ENCODE data around the gene GALK1. TPM values are rescaled to one million over a fixed set of nuclear protein-coding genes. Genes with fewer than 3 reads are reported as not detected.
A peak's percentile ranks its signal among the peaks of the same experiment; 100 is the strongest.

The GALK1 gene
- total and polyA plus RNA-seq, 2 of the 13 experiments (the other 11 are each of a cell fraction or from before 2014, with no cell fraction given): 59.9 to 93.6 TPM

GRCh38 chr17:75785016-75785890 lies 20.3 kb upstream of the GALK1 start (continued):
- no peak; the same call in 1 of the 2 replicates for TF ChIP-seq ZBTB34 (CRISPR knock-in tag; IDR thresholded peaks at IDR 0.05)
- TF ChIP-seq ZNF557 (CRISPR knock-in tag; IDR thresholded peaks at IDR 0.05): peak; percentile 53; the same call in 1 of the 2 replicates
- TF ChIP-seq MED8 (CRISPR knock-in tag; IDR thresholded peaks at IDR 0.05; ENCODE audit: insufficient replicate concordance): peak; percentile 81
- TF ChIP-seq ZNF598 (CRISPR knock-in tag; IDR thresholded peaks at IDR 0.05; ENCODE audit: borderline replicate concordance): no peak
- TF ChIP-seq ZNF724P (CRISPR knock-in tag; IDR thresholded peaks at IDR 0.05; ENCODE audit: borderline replicate concordance): peak; percentile 87; the same call in 1 of the 2 replicates
- TF ChIP-seq CEBPG (CRISPR knock-in tag; IDR thresholded peaks at IDR 0.05): peak; percentile 19; the same call in 1 of the 2 replicates
- no peak for TF ChIP-seq SCMH1 (CRISPR knock-in tag; IDR thresholded peaks at IDR 0.05; ENCODE audit: borderline replicate concordance)
- peak; percentile 83 for TF ChIP-seq KDM3A (CRISPR knock-in tag; IDR thresholded peaks at IDR 0.05; ENCODE audit: low read depth)
- no peak for TF ChIP-seq SMC3 (IDR thresholded peaks at IDR 0.05; ENCODE audit: low read length)
- TF ChIP-seq THRA (CRISPR knock-in tag; IDR thresholded peaks at IDR 0.05; ENCODE audit: borderline replicate concordance): no peak; the same call in 1 of the 2 replicates
- no peak for TF ChIP-seq SP1 (IDR thresholded peaks at IDR 0.05)
- peak; percentile 27; the same call in 1 of the 2 replicates for TF ChIP-seq SP1 (CRISPR knock-in tag; IDR thresholded peaks at IDR 0.05)
- 0 out of 2 replicates have a peak, but pooled peaks have one; percentile 63 for TF ChIP-seq CSRNP2 (CRISPR knock-in tag; conservative IDR thresholded peaks at IDR 0.05; ENCODE audit: low read depth)
- TF ChIP-seq ZNF225 (CRISPR knock-in tag; IDR thresholded peaks at IDR 0.05): no peak
- TF ChIP-seq ZNF670 (CRISPR knock-in tag; IDR thresholded peaks at IDR 0.05; ENCODE audit: borderline replicate concordance): 0 out of 2 replicates have a peak, but pooled peaks have one; percentile 92
- no peak for TF ChIP-seq SATB2 (CRISPR knock-in tag; IDR thresholded peaks at IDR 0.05)
- no peak for TF ChIP-seq REL (CRISPR knock-in tag; conservative IDR thresholded peaks at IDR 0.05)
- peak; percentile 79; the same call in 1 of the 2 replicates for TF ChIP-seq ZNF513 (CRISPR knock-in tag; conservative IDR thresholded peaks at IDR 0.05)
- TF ChIP-seq ZNF83 (CRISPR knock-in tag; IDR thresholded peaks at IDR 0.05; ENCODE audit: borderline replicate concordance): no peak
- 0 out of 2 replicates have a peak, but pooled peaks have one; percentile 94 for TF ChIP-seq ZNF737 (CRISPR knock-in tag; IDR thresholded peaks at IDR 0.05; ENCODE audit: borderline replicate concordance)
- TF ChIP-seq MAFF (IDR thresholded peaks at IDR 0.05; ENCODE audit: low read depth, low read length): peak; percentile 21; the same call in 1 of the 2 replicates
- no peak for TF ChIP-seq ZSCAN31 (CRISPR knock-in tag; IDR thresholded peaks at IDR 0.05; ENCODE audit: low read depth)
- TF ChIP-seq ZFX (CRISPR knock-in tag; IDR thresholded peaks at IDR 0.05; ENCODE audit: low read depth): peak; percentile 98
- TF ChIP-seq NCOR1 (IDR thresholded peaks at IDR 0.05; ENCODE audit: borderline replicate concordance, low read length): 0 out of 2 replicates have a peak, but pooled peaks have one; percentile 50

Data from HepG2 (cell line).